Measurements from ENCODE around the gene SLC4A8.
"Not testable (repeated sequence)": the region's sequence is repeated elsewhere in the genome, so short reads cannot be mapped to it uniquely, and the experiment has no call there.

SLC4A8 gene

GRCh38 chr12:51482929-51483697, 58.5 kb downstream of the SLC4A8 start:
- DNase-seq, result peak; percentile 28 to 36

DNA sequence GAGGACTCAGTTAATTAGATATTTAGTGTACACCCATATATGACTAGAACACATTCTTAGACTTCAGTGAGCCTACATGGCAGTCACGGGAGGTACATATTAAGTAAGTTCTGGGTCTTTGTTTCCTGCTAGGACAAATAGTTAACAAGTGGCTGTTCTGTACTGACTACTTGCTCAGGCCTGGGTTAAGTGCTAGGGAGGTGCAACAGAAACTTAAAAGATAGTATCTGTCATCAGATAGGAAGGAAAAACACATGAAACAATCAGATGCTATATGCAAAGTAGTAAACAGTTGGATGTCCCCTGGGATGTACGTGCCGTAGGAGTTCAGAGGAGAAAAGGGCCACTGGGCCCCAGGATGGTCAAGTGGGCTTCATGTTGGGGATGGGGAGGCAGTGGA, 59.5 kb downstream of the SLC4A8 start:
- no peak for DNase-seq

DNA sequence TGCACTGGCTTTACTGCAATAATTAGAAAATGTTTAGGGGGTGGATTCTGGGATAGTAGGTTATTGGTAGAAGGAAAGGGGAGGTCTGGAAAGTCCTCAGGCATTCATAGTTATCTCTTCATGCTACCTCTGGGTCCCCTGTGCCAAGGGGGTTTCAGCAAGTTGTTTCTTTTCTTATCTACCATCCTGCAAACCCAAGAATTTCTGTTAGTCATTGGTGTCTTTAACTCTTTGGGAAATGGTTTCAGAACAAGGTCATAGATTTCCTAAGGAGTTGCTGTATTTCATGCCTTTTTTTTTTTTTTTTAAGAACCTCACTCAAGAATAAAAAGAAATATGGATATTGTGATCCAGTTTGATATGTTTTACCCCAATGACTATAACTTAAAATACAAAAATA, 63.6 kb downstream of the SLC4A8 start:
- DNase-seq, result no peak

- no peak for DNase-seq
These were observed 68.7 kb downstream of the SLC4A8 start for GRCh38 chr12:51493281-51493680.

DNA sequence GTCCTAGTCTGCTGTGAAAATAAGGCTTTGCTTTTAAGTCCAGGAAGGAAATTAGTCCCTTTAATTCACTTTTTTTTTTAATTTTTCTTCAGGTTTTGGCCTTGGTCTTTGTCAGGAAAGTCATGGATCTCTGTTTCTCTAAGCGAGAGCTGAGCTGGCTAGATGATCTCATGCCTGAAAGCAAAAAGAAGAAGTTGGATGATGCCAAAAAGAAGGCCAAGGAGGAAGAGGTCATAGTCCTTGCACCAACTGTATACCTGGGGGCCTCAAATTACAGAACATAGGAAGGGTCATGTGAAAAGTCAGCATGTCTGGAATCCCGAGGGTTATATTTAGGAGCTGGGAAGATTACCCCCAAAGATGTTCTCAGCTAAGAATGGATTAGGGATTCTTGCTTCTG, 72.3 kb downstream of the SLC4A8 start:
- no peak for DNase-seq

GRCh38 chr12:51504851-51505250, 80.2 kb downstream of the SLC4A8 start:
- no peak for DNase-seq

DNA sequence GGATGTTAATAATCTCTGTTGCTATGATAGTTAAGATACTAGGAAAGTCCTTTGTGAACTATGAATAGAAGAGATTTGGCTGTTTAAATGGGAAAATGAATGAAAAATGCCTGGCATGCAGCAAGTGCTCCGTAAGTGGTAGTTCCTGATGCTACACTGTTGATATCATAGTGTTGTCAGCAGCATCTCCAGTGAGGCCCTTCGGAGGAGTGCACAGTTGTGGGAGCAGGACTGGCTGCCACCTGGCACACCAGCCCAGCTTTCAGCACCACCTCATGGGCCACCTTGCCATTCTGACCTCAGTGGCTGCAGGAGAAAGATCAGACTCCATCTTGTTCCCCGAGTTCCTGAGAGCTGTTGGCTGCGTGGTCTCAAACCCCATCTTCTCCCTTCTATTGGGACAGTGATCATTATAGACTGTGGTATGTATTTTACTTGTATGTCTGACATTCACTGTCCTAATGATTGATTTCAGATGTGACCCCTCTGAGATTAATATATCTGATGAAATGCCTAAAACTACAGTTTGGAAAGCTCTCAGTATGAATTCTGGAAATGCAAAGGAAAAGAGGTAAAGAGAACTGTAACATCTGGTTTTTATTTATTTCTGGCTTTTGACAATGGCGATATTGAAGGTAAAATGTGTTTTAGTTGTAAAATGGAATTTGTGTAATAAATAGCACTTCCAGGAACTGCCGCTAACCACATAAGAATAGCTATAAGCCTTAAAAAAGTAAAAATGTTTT, 80.9 kb downstream of the SLC4A8 start:
- DNase-seq, result no peak

DNA sequence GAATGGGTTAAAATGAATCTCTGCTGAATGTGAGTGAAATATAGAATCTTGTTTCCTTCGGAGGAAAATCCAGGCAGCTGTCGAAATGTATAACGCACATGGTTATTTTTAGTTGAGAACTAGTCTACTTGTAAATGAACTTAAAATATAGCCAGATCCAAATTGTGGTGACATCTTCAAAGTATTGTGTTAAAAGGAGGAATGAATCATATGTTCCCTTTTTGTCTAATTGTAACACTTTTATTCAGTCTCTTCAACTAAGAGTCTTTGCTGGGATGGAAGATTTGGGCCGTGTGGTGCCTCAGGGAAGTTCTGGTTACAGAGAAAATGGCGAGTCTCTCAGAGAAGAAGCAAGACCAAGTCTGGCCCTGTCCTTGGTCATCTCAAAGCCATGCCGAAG, 82.5 kb downstream of the SLC4A8 start:
- DNase-seq, result no peak

- no peak for DNase-seq
These were observed 83.7 kb downstream of the SLC4A8 start for GRCh38 chr12:51508285-51508684.

DNA sequence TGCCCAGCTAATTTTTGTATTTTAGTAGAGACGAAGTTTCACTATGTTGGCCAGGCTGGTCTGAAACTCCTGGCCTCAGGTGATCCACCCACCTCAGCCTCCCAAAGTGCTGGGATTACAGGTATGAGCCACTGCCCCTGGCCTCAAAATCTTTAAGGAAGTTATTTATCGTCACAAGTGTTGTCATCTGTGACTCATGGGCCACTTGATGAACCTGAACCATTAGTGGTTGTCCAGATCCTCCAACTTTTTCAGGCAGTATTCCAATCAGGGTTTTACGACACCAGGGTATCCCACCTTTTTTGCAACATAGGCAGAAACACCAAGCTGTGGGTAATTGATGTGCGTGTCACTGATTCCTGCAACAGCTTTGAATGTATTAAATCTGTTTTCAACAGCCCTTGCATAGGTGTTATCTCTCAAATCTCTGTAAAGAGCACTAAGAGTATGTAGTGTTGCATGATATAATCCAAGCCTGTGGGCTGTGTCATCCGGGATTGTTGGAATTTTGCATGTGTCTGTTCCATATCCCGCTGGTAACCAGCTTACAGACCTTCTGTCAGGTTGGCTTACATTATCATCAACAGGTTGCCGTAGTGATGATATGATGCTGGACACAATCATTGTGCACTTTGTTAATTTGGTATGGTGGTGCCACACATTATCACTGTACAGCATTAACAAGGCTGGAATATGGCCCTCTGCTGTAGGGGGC, 87.1 kb downstream of the SLC4A8 start:
- DNase-seq, result no peak

DNA sequence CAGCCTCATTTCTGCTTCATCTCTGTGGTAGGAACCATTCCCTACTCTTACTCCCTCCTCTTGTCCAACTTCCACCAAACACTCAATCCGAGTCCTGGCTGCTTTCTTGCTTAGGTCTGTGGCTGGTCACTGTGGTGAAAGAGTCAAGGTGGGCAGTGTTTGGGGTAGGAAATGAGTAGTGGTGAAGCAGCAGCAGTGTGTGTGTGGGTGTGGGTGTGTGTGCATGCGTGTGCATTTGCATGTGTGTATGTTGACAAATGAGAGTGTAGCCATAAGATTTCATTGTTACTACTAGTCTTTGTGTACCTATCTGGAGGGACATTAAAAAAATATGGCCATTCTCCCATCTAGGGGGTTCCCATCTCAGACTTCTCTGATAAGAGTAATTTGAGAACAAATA, 87.8 kb downstream of the SLC4A8 start:
- no peak for DNase-seq

DNA sequence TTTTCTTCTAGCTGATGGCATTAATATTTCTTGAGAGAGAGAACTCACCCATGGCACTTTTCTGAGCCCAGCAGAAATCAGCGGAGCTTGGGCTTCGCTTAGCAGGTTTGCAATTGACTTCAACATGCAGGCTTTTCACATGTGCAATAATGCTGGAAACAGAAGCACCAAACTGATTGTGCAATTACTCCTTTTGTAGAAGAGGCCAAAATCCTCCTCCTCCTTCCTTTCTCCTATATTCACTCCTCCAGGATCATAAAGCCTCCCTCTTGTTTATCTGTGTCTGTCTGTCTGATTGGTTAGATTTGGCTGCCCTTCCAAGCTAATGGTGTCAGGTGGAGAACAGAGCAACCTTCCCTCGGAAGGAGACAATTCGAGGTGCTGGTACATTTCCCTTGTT, 90.4 kb downstream of the SLC4A8 start:
- DNase-seq, result not testable (repeated sequence)

DNA sequence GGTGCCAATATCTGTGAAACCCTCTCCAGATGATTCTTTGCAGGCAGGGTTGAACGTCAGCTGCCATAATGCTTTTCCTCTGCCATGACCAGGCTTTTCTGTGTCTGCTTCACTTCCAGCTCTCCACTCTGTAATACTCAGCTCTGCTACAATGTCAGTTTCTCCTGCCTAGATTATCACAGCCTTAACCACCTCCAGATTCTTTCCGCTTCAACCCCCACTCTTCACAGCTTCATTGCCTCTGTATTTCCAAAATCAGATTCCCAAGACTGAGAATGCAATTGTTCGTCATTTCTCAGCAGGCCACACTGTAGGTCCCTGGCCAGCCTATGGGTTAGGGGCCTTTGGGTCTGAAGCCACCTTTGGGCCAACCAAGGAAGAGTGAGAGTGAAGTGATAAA, 92.7 kb downstream of the SLC4A8 start:
- no peak for DNase-seq

DNA sequence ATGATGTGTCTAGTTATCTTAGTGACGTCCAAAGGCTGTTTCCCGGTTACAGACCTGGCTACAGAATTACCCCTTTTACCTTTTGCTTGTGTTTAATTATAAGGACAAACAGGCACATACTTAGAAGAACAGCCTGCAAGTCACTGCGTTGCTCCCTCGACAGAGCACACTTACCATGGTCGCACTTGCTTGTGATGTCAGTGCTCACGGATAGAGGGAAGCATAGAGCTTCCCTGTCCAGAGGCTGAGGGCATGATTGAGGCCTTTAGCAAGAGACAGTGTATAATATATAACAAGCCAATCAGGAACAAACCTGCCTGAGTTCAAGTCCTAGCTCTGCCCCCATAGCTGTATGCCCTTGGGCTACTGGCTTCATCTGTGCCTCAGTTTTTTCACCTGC, 93.2 kb downstream of the SLC4A8 start:
- no peak for DNase-seq

- no peak for DNase-seq
These were observed 95.1 kb downstream of the SLC4A8 start for GRCh38 chr12:51519755-51520154.

- DNase-seq, result no peak
These were observed 96.1 kb downstream of the SLC4A8 start for GRCh38 chr12:51520576-51521325.

DNA sequence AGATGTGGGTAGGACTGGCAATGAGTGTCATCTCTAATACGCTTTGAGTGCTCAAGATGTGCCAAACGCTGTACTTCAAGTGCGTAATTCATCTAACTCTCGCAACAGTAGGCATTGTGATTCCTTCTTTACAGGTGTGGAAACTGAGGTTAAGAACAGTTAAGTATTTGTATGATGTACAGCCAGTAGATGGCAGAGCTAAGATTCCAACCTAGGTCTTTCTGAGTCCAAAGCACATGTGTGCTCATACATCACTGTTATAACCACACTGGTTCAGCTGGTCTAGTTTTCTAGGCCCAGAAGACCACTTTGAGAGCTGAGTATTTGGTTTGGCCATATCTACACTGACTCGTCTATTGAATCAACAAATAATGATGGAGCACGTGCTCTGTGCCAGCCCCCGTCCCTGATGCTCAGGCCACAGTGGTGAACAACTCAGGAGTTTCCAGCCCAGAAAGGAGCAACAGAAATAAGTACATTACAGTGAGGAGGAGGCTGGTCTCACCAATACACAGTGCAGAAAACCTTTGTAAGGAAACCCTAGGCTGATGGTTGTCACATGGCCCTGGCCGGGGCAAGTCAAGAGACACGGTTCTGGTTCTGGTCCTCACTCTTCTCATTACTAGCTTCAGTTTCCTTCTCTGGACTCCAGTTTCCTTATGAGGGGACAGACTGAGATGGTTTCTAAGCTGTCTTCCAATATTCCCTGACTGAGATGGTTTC, 97.1 kb downstream of the SLC4A8 start:
- DNase-seq, result no peak

DNA sequence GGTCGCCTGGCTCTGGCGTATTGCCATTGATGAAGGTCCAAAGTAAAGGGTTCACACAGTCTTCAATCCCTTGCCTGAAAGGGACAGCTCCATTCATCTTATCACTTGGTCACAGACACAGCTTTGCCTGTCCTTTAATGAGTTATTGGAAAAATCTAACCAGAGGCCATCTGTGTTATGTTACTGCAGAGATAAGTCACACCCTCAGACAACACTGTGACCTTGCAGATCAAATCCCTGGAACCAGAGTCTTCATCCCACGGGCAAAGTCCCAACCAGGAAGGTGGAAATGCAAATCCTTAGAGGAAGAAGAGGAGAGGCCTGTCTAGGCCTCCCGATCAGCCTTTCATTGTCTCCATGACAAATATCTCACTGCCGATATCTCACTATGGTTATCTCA, 98.1 kb downstream of the SLC4A8 start:
- no peak for DNase-seq

DNA sequence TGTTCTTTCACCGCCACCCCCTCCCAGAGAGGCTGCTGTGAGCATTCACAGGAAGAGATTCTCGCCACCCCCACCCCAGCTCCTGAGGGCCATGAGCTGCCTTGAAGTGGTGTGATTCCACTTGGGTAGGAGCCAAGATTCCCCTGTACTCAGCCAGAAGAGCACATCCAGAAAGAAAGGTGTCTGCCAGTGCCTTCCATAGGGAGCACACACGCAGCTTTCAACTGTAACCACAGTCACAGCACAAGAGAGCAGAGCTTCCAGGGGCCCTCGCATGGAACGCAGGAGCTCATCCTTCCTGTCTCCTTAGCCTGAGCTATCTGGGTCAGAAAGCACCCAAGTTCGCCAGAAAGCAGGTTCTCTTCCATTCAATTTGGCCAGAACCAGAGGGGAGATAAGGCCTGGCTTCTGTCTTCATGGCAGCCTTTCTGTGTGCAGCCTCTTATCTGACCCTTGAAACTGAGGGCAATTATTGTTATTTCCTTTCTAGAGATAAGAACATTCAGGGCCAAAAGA, 99.8 kb downstream of the SLC4A8 start:
- DNase-seq, result no peak

DNA sequence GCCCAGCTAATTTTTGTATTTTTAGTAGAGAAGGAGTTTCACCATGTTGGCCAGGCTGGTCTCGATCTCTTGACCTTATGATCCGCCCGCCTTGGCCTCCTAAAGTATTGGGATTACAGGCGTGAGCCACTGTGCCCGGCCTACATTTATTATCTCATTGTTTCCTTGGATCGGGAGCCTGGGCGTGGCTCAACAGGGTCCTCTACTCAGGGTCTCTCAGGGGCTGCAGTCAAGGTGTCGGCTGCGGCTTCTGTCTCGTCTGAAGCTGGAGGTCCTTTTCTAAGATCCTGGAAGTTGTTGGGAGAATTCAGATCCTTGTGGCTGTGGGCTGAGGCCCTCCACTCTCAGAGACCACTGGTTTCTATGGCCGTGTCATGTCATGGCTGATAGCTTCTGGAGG, 100.9 kb downstream of the SLC4A8 start:
- no peak for DNase-seq

DNA sequence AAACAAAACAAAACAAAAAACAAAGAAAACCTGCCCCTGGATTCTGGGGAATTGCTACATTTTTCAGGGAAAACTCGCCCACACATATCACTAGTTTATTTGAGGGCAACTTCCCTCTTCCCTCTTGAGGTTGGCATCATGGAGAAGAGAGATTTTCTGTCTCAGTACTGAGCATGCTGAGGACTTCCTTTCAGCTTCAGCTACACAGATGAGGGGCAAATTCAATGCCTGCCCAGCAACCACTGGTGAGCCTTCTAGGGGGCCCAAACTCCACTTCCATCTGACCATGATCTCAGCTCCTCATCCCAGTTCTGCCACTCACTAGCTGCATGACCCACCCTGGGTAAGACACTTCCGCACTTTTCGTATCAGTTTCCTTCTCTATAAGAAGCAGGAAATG, 103.3 kb downstream of the SLC4A8 start:
- no peak for DNase-seq
